Transverse colon (tissue), 4 donors: Measurements from ENCODE around the gene LCLAT1. TPM values are rescaled to one million over a fixed set of nuclear protein-coding genes. Genes with fewer than 3 reads are reported as not detected.
A peak's percentile ranks its signal among the peaks of the same experiment; 100 is the strongest.

ENCODE experiments used
- DNase-seq: peaks from one replicate; pipeline ENCODE4 v3.0.0-alpha.2; 2019
- H3K27ac ChIP-seq, 4 donors: fragments of 200-600 bp; sonication (generic); 2 replicates each; pipeline ENCODE4 v1.5.1; 2016 to 2018; ENCODE audit warnings: inconsistent platforms in 4 of 4
- H3K27me3 ChIP-seq: fragments of 200-600 bp; sonication (generic); 2 replicates; pipeline ENCODE4 v1.5.1; 2017; ENCODE audit warnings: inconsistent platforms
- H3K36me3 ChIP-seq, 4 donors: fragments of 200-600 bp; sonication (generic); 2 replicates each; pipeline ENCODE4 v1.5.1; 2017 to 2019; ENCODE audit warnings: inconsistent platforms in 4 of 4
- H3K4me1 ChIP-seq, 4 donors: fragments of 200-600 bp; sonication (generic); 2 replicates each; pipeline ENCODE4 v1.5.1; 2017 to 2020; ENCODE audit warnings: inconsistent platforms in 4 of 4
- H3K4me3 ChIP-seq, 4 donors: fragments of 200-600 bp; sonication (generic); 1 replicate in 1 of 4; 2 replicates in 3 of 4; pipeline versions ENCODE4 v1.5.1 to v1.6.1; 2017 to 2019; ENCODE audit warnings: inconsistent platforms in 4 of 4
- H3K9me3 ChIP-seq, 2 donors: fragments of 200-600 bp; sonication (generic); 2 replicates each; pipeline ENCODE4 v1.5.1; 2017 to 2019; ENCODE audit warnings: inconsistent platforms in 2 of 2
- CTCF ChIP-seq, 5 experiments: fragments of 200-600 bp in 3 of 5; fragments of 450-650 bp in 2 of 5; sonication (generic) in 3 of 5; IDR thresholded peaks; 1 replicate in 2 of 5; 2 replicates in 3 of 5; pipeline ENCODE4 v1.5.1; 2016 to 2017; ENCODE audit warnings: antibody characterized with exemption in 5 of 5, inconsistent platforms in 3 of 5, mild to moderate bottlenecking in 2 of 5, moderate library complexity in 1 of 5
- EP300 ChIP-seq: sonication (generic); formaldehyde crosslinking; IDR thresholded peaks from one replicate; pipeline ENCODE4 v1.6.1; 2017; ENCODE audit warnings: antibody characterized with exemption, low read depth
- POLR2A ChIP-seq: fragments of 450-650 bp; IDR thresholded peaks from one replicate; pipeline ENCODE4 v1.6.1; 2016; ENCODE audit warnings: antibody characterized with exemption, mild to moderate bottlenecking, moderate library complexity
- POLR2AphosphoS5 ChIP-seq, 3 donors: sonication (generic); formaldehyde crosslinking; IDR thresholded peaks; one replicate each; pipeline ENCODE4 v1.6.1; 2016; ENCODE audit warnings: antibody characterized with exemption in 3 of 3
- WGBS, 2 donors: methylation state at CpG; one replicate each; pipeline ENCODE4 v1.1.5; 2018; ENCODE audit warnings: low coverage in 1 of 2; 5-methylcytosine and 5-hydroxymethylcytosine counted together
- in situ Hi-C, 4 donors: fragments of 200-750 bp; cut with MboI; loops; one replicate each; pipeline versions ENCODE4 v1.15.0 to v1.15.1; 2017; ENCODE audit warnings: low sequenced_read_pairs in 3 of 4, low pct_ligation_motif_present in 1 of 4, low pct_unique_long_range_greater_than_20kb in 1 of 4
- intact Hi-C: fragments of 100-400 bp; cut with DNase I; formaldehyde crosslinking; loops from one replicate; pipeline ENCODE4 v1.15.1; 2023; ENCODE audit warnings: low total_unique reads
- total RNA-seq, 4 donors: library from RNA; depleted of rRNA; stranded (reverse); fragments of >200 nt; gene quantifications; one replicate each; pipeline ENCODE4 v1.1.0, GENCODE V29; 2016

LCLAT1 gene
- total RNA-seq = 10 to 100 TPM; 10.9 to 26.5 (median 16.6) TPM

GRCh38 chr2:30447149-30448045 lies at the start of gene LCLAT1:
TSS of gene LCLAT1 (plus strand) at chr2:30447246. CDS start at chr2:30525591, 78,345 bp downstream.
- peak; percentile 84 for DNase-seq
- Histone ChIP-seq H3K36me3 (no peaks in the 10 kb centered on the region), H3K27ac (peak within 1 kb of the TSS; percentile 77 to 89 (median 82)), H3K4me1 (peaks cover 0 to 39% (median 32%) of the 10 kb centered on the region in 4 donors), H3K4me3 (peak within 1 kb of the TSS; percentile 68 to 77 (median 74)), H3K9me3 (no peaks in the 10 kb centered on the region), H3K27me3 (no peaks in the 10 kb centered on the region)
- in situ Hi-C loops (loop anchor here in 1 of 4 donors (25.0 kb wide), 1 partner anchor 210 kb away; the partner anchor contains the start of gene LBH), intact Hi-C loops (no loop called here)
- 4 to 17% methylated on average over 2 to 69 of the region's 83 CpGs for WGBS, 2 donors
- TF ChIP-seq CTCF (IDR thresholded peaks at IDR 0.05) (peak in 1 of 5 experiments; percentile 13), POLR2A (no peak), POLR2AphosphoS5 (IDR thresholded peaks at IDR 0.05) (peak in 1 of 3 donors; percentile 16)

- WGBS, 2 donors = 60 to 86% methylated on average over 1 to 4 of the region's 4 CpGs
- TF ChIP-seq POLR2A (no peak), EP300 (no peak), POLR2AphosphoS5 (IDR thresholded peaks at IDR 0.05) (no peak), CTCF (IDR thresholded peaks at IDR 0.05) (no peak)
- DNase-seq = no peak
- Histone ChIP-seq H3K9me3 (no peaks in the 10 kb centered on the region), H3K27ac (no peak overlapping the region), H3K27me3 (no peaks in the 10 kb centered on the region), H3K36me3 (no peaks in the 10 kb centered on the region), H3K4me3 (no peak overlapping the region), H3K4me1 (peaks cover 3 to 15% (median 7%) of the 10 kb centered on the region in 4 donors)
- in situ Hi-C loops = no loop called here
- intact Hi-C loops = no loop called here
These were observed 48.8 kb upstream of the LCLAT1 start for GRCh38 chr2:30398084-30398873.

- 81 to 83% methylated on average over 10 to 11 of the region's 11 CpGs for WGBS, 2 donors
- Histone ChIP-seq H3K9me3 (no peaks in the 10 kb centered on the region), H3K36me3 (no peaks in the 10 kb centered on the region), H3K4me1 (peaks cover 19 to 35% (median 23%) of the 10 kb centered on the region in 4 donors), H3K27me3 (no peaks in the 10 kb centered on the region), H3K4me3 (no peak overlapping the region), H3K27ac (peak overlapping the region in 2 of 4 donors; percentile 46 to 47)
- DNase-seq = no peak
- intact Hi-C loops (no loop called here), in situ Hi-C loops (loop anchor here in 1 of 4 donors (25.0 kb wide), 1 partner anchor 163 kb away; the partner anchor contains the start of gene LBH)
- TF ChIP-seq CTCF (IDR thresholded peaks at IDR 0.05) = no peak
- TF ChIP-seq POLR2AphosphoS5 (IDR thresholded peaks at IDR 0.05) = peak in 2 of 3 donors; percentile 37 to 77
These were observed 46.7 kb upstream of the LCLAT1 start for GRCh38 chr2:30400151-30400954.
